ENCODE data around the gene TSHZ1. TPM values are rescaled to one million over a fixed set of nuclear protein-coding genes. Genes with fewer than 3 reads are reported as not detected.

TSHZ1 gene
- total and polyA plus RNA-seq, 12 donors, result 6.8 to 25.0 (median 16.0) TPM

- no peak overlapping the region for H3K27ac ChIP-seq
- intact Hi-C loops (cut with DNase I), result no loop called here
- TF ChIP-seq POLR2A (IDR thresholded peaks at IDR 0.05) (no peak), CTCF (IDR thresholded peaks at IDR 0.05) (no peak)
- 80 to 88% (median 83%) methylated on average over 16 to 20 of the region's 20 CpGs for WGBS, 4 donors
- H3K9me3 ChIP-seq (replicated peaks in 1 of 3), result no peaks in the 10 kb centered on the region
- H3K27me3 ChIP-seq, result no peaks in the 10 kb centered on the region
- no peak overlapping the region for H3K4me3 ChIP-seq
- DNase-seq, result no peak
- H3K36me3 ChIP-seq (replicated peaks in 1 of 2), result peaks cover 0 to 2% of the 10 kb centered on the region in 2 donors
- H3K4me1 ChIP-seq (replicated peaks in 1 of 2), result peaks cover 0 to 6% of the 10 kb centered on the region in 2 donors
Observed at GRCh38 chr18:75280427-75281280, 70.1 kb downstream of the TSHZ1 start.

- TF ChIP-seq CTCF (IDR thresholded peaks at IDR 0.05) (no peak), POLR2A (IDR thresholded peaks at IDR 0.05) (no peak)
- Histone ChIP-seq H3K9me3 (replicated peaks in 1 of 3) (no peaks in the 10 kb centered on the region), H3K4me1 (replicated peaks in 1 of 2) (no peaks in the 10 kb centered on the region), H3K27ac (no peak overlapping the region), H3K4me3 (no peak overlapping the region), H3K36me3 (replicated peaks in 1 of 2) (peaks cover 0 to 21% of the 10 kb centered on the region in 2 donors), H3K27me3 (no peaks in the 10 kb centered on the region)
- intact Hi-C loops (cut with DNase I), result no loop called here
- DNase-seq, result peak in 1 of 7 donors; percentile 30
- 87 to 96% (median 95%) methylated on average over 8 to 15 of the region's 15 CpGs for WGBS, 4 donors
Observed at GRCh38 chr18:75282746-75283145, 72.1 kb downstream of the TSHZ1 start.

- no peak overlapping the region for H3K4me3 ChIP-seq
- intact Hi-C loops (cut with DNase I), result no loop called here
- DNase-seq, result peak in 1 of 7 donors; percentile 36
- peaks cover 0 to 27% of the 10 kb centered on the region in 2 donors for H3K36me3 ChIP-seq (replicated peaks in 1 of 2)
- TF ChIP-seq POLR2A (IDR thresholded peaks at IDR 0.05), result no peak
- TF ChIP-seq CTCF (IDR thresholded peaks at IDR 0.05), result no peak
- H3K27me3 ChIP-seq, result no peaks in the 10 kb centered on the region
- H3K4me1 ChIP-seq (replicated peaks in 1 of 2), result no peaks in the 10 kb centered on the region
- no peaks in the 10 kb centered on the region for H3K9me3 ChIP-seq (replicated peaks in 1 of 3)
- WGBS, 4 donors, result 86 to 94% (median 93%) methylated on average over 7 of the region's 7 CpGs
- H3K27ac ChIP-seq, result no peak overlapping the region
Observed at GRCh38 chr18:75283731-75284130, 73.1 kb downstream of the TSHZ1 start.

DNA sequence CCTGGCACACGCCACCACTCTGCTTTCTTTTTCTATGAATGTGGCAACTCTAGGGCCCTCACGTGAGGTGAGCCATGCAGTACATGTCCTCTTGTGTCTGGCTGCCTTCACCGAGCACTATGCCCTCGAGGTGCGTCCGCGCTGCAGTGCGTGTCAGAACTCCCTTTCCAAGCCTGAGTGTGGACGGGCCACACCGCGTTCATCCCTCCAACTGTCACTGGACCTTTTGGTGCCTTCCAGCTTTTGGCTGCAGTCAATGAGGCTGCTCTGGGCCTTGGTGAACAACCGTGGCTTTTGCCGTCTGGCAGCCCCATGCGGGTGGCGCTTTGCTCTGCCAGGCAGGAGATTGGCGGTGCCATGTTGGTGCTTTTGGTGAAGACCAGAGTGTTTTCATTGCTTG, 74.0 kb downstream of the TSHZ1 start:
- 96 to 99% (median 97%) methylated on average over 15 to 16 of the region's 16 CpGs for WGBS, 4 donors
- intact Hi-C loops (cut with DNase I), result no loop called here
- Histone ChIP-seq H3K36me3 (replicated peaks in 1 of 2) (peaks cover 0 to 27% of the 10 kb centered on the region in 2 donors), H3K4me3 (no peak overlapping the region), H3K27ac (no peak overlapping the region), H3K9me3 (replicated peaks in 1 of 3) (no peaks in the 10 kb centered on the region), H3K27me3 (no peaks in the 10 kb centered on the region), H3K4me1 (replicated peaks in 1 of 2) (no peaks in the 10 kb centered on the region)
- DNase-seq, result peak in 1 of 7 donors; percentile 35
- TF ChIP-seq POLR2A (IDR thresholded peaks at IDR 0.05), result no peak
- TF ChIP-seq CTCF (IDR thresholded peaks at IDR 0.05), result no peak
